Islet precursor cell (in vitro differentiated cells): ENCODE measurements around the gene TOM1L2.
"Not testable (repeated sequence)": the region's sequence is repeated elsewhere in the genome, so short reads cannot be mapped to it uniquely, and the experiment has no call there.

Experiments
- DNase-seq: peaks from one replicate; pipeline ENCODE4 v3.0.0-alpha.2; 2018

The TOM1L2 gene

GRCh38 chr17:17814162-17815061, 157.8 kb downstream of the TOM1L2 start:
- DNase-seq = no peak

- no peak for DNase-seq
Measured at GRCh38 chr17:17813725-17814095, 158.5 kb downstream of the TOM1L2 start.

GRCh38 chr17:17813055-17813724, 159.0 kb downstream of the TOM1L2 start:
- DNase-seq = no peak

GRCh38 chr17:17812211-17813054, 159.8 kb downstream of the TOM1L2 start:
- DNase-seq = peak; percentile 92

GRCh38 chr17:17811381-17812210, 160.6 kb downstream of the TOM1L2 start:
- DNase-seq = peak; percentile 89

- no peak for DNase-seq
Measured at GRCh38 chr17:17810895-17811248, 161.3 kb downstream of the TOM1L2 start.

GRCh38 chr17:17810084-17810894, 161.9 kb downstream of the TOM1L2 start:
- DNase-seq = peak; percentile 95

- no peak for DNase-seq
Measured at GRCh38 chr17:17809531-17810083, 162.6 kb downstream of the TOM1L2 start.

GRCh38 chr17:17808706-17809432, 163.3 kb downstream of the TOM1L2 start:
- DNase-seq = peak; percentile 88

GRCh38 chr17:17808200-17808599, 164.0 kb downstream of the TOM1L2 start:
- DNase-seq = not testable (repeated sequence)

- no peak for DNase-seq
Measured at GRCh38 chr17:17807440-17807839, 164.8 kb downstream of the TOM1L2 start.

- no peak for DNase-seq
Measured at GRCh38 chr17:17806611-17807274, 165.5 kb downstream of the TOM1L2 start.

- DNase-seq = no peak
Measured at GRCh38 chr17:17806035-17806434, 166.2 kb downstream of the TOM1L2 start.

GRCh38 chr17:17805575-17805974, 166.6 kb downstream of the TOM1L2 start:
- DNase-seq = no peak

GRCh38 chr17:17804007-17804406, 168.2 kb downstream of the TOM1L2 start:
- no peak for DNase-seq

GRCh38 chr17:17801800-17802481, 170.3 kb downstream of the TOM1L2 start:
- DNase-seq = no peak

GRCh38 chr17:17800504-17801021, 171.6 kb downstream of the TOM1L2 start:
- no peak for DNase-seq

- no peak for DNase-seq
Measured at GRCh38 chr17:17798573-17799255, 173.5 kb downstream of the TOM1L2 start.
